Stimulated activated CD4-positive, alpha-beta T cell treated with anti-CD3 and anti-CD28 coated beads, TNF-alpha, amount 100 ng/mL, for 24 hours (primary cell): ENCODE measurements around the gene AQP12B.

ENCODE experiments used
- DNase-seq, 3 experiments: peaks; one replicate each; pipeline ENCODE4 v3.0.0-alpha.2; 2020; ENCODE audit warnings: low read depth in 3 of 3

AQP12B gene

GRCh38 chr2:240717681-240718581, 35.2 kb upstream of the AQP12B start:
- no peak for DNase-seq

GRCh38 chr2:240717181-240717641, 34.5 kb upstream of the AQP12B start:
- no peak for DNase-seq

GRCh38 chr2:240716130-240716798, 33.6 kb upstream of the AQP12B start:
- DNase-seq, result no peak

- no peak for DNase-seq
These were observed 32.4 kb upstream of the AQP12B start for GRCh38 chr2:240714747-240715725.

- DNase-seq, result no peak
These were observed 31.5 kb upstream of the AQP12B start for GRCh38 chr2:240713928-240714746.

- DNase-seq, result no peak
These were observed 30.6 kb upstream of the AQP12B start for GRCh38 chr2:240713071-240713927.

DNA sequence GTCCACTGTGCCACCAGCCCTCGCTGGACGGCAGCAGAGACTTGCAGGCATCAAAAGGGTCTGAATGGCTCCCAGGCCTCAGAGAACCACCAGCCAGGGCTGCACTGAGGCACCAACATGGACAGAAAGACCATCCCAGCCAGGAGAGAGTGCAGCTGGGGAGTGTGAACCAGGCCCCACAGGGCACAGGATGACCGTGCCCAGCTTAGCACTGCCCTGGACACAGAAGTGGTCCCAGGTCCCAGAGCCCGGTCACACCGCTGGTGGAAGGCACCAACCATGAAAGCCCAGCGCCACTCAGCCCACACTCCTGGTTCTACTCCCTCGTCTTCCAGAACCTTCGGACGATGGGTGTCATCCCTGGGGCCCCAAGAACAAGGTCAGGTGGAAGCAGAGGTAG, 29.4 kb upstream of the AQP12B start:
- no peak for DNase-seq

GRCh38 chr2:240711701-240712100, 29.0 kb upstream of the AQP12B start:
- DNase-seq, result no peak

GRCh38 chr2:240711296-240711695, 28.6 kb upstream of the AQP12B start:
- DNase-seq, result no peak

- no peak for DNase-seq
These were observed 25.8 kb upstream of the AQP12B start for GRCh38 chr2:240708457-240708856.

GRCh38 chr2:240707821-240708220, 25.1 kb upstream of the AQP12B start:
- no peak for DNase-seq

GRCh38 chr2:240707043-240707756, 24.5 kb upstream of the AQP12B start:
- DNase-seq, result no peak

DNA sequence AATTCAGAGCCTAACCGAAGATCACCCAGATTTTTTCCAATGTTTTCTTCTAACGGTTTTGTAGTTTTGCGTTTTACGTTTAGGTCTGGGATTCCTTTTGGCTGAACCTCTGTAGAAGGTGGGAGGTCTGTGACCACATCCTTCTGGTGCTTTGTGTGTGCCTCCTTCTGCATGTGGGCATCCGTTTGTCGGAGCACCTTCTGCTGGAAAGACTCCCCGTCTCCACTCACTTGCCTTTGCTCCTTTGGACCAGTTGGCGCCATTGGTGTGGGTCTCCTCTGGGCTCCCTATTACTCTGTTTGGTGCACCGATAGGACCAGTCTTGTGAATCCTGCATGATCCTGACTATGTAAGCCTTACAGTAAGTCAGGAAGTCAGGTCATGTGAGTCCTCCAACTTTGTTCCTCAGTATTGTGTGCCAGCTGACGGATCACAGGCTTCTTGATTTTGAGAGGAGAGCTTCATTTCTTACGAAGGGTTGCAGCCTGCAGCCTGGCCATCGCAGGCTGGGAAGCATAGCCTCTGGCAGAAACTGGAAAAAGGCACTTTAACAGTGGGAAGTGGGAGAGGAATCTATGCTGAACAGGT, 22.6 kb upstream of the AQP12B start:
- DNase-seq, result peak in 1 of 3 experiments; percentile 11

GRCh38 chr2:240704651-240705050, 22.0 kb upstream of the AQP12B start:
- peak in 2 of 3 experiments; percentile 14 to 19 for DNase-seq

GRCh38 chr2:240703417-240704341, 21.0 kb upstream of the AQP12B start:
- no peak for DNase-seq

GRCh38 chr2:240702640-240703011, 19.9 kb upstream of the AQP12B start:
- no peak for DNase-seq

- no peak for DNase-seq
These were observed 19.3 kb upstream of the AQP12B start for GRCh38 chr2:240701736-240702639.
